ENCODE data around the gene SPN. TPM values are rescaled to one million over a fixed set of nuclear protein-coding genes. Genes with fewer than 3 reads are reported as not detected.

The SPN gene
- total RNA-seq, 1 experiment from 2014 or later, result 0.47 TPM

DNA sequence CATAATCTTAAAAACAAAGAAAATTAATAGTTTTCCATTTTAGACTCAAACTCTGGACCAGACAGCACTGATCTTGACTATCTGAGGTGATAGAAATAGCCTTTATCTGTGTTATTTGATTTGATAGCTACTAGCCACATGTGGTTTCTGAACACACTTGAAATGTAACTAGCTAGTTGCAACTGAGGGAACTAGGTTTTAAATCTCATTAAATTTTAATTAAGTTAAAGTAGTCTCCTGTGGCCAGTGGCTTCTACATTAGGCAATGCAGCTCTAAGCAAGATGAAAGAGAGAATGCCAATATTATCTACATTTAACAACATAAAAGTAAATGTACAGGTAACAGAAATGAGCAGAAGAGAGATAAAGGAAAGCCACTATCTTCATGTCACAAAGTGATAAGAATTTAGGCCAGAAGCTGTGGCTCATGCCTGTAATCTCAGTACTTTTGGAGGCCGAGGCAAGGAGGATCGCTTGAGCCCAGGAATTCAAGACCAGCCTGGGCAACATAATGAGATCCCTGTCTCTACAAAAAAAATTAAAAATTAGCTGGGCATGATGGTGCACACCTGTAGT lies 11.2 kb upstream of the SPN start:
- no peak for TF ChIP-seq RAD21 (IDR thresholded peaks at IDR 0.05; ENCODE audit: low read depth)
- TF ChIP-seq CEBPB (IDR thresholded peaks at IDR 0.05; ENCODE audit: low read depth), result no peak
- no peak for TF ChIP-seq EZH2 (IDR thresholded peaks at IDR 0.05)
- TF ChIP-seq SRF (IDR thresholded peaks at IDR 0.05; ENCODE audit: low read depth), result no peak
- TF ChIP-seq POLR2AphosphoS5 (IDR thresholded peaks at IDR 0.05; ENCODE audit: low read depth, low read length), result no peak
- TF ChIP-seq, protein P1, sequence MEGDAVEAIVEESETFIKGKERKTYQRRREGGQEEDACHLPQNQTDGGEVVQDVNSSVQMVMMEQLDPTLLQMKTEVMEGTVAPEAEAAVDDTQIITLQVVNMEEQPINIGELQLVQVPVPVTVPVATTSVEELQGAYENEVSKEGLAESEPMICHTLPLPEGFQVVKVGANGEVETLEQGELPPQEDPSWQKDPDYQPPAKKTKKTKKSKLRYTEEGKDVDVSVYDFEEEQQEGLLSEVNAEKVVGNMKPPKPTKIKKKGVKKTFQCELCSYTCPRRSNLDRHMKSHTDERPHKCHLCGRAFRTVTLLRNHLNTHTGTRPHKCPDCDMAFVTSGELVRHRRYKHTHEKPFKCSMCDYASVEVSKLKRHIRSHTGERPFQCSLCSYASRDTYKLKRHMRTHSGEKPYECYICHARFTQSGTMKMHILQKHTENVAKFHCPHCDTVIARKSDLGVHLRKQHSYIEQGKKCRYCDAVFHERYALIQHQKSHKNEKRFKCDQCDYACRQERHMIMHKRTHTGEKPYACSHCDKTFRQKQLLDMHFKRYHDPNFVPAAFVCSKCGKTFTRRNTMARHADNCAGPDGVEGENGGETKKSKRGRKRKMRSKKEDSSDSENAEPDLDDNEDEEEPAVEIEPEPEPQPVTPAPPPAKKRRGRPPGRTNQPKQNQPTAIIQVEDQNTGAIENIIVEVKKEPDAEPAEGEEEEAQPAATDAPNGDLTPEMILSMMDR (IDR thresholded peaks at IDR 0.05 in 2 of 3, conservative IDR thresholded peaks at IDR 0.05 in 1 of 3; ENCODE audit: borderline replicate concordance in 1 of 3, insufficient read depth in 1 of 3, low read depth in 2 of 3, low read length in 2 of 3), result no peak
- no peak for TF ChIP-seq MAX (IDR thresholded peaks at IDR 0.05)
- TF ChIP-seq ZFX (IDR thresholded peaks at IDR 0.05), result no peak
- no peak for TF ChIP-seq POLR2A (IDR thresholded peaks at IDR 0.05; ENCODE audit: borderline replicate concordance, extremely low read depth, insufficient read depth, insufficient read length)
- no peak for TF ChIP-seq REST (IDR thresholded peaks at IDR 0.05; ENCODE audit: low read depth)
- no peak for TF ChIP-seq YY1 (IDR thresholded peaks at IDR 0.05; ENCODE audit: extremely low read depth, insufficient replicate concordance, low read depth, low read length)
- no peak for TF ChIP-seq EZH2phosphoT487 (IDR thresholded peaks at IDR 0.05; ENCODE audit: borderline replicate concordance)
- no peaks in the 10 kb centered on the region for H3K4me1 ChIP-seq (ENCODE audit: control insufficient read depth in 1 of 2, insufficient read depth in 2 of 2, low read length in 2 of 2)
- no peak overlapping the region for H2AFZ ChIP-seq (ENCODE audit: low read depth, low read length, poor library complexity, severe bottlenecking)
- no peak overlapping the region for H3K27ac ChIP-seq (ENCODE audit: low read depth, low read length)
- ATAC-seq (no peak), DNase-seq (ENCODE audit: low read depth, low spot score) (no peak)
- BruUV-seq (replicated peaks), result no TSS peak
- no peak overlapping the region for H3K9ac ChIP-seq (ENCODE audit: low read length)
- H3K4me3 ChIP-seq (replicated peaks in 1 of 2; ENCODE audit: low read depth in 1 of 2, low read length in 2 of 2), result no peak overlapping the region
- ChIA-PET CTCF (interaction anchor here (1.4 kb wide), 1 partner anchor 47 kb away, joined by 3 read pairs; no protein-coding TSS in a partner anchor), RAD21 (ENCODE audit: low non-redundant PET in 1 of 2, low total read pairs in 2 of 2, uncharacterized antibody in 2 of 2, unreplicated experiment in 2 of 2) (no interaction called here), POLR2A (no interaction called here)
- no peak overlapping the region for H3K4me2 ChIP-seq (ENCODE audit: low read length)
- H3K9me2 ChIP-seq (ENCODE audit: insufficient read depth), result no peaks in the 10 kb centered on the region
- H3K27me3 ChIP-seq (ENCODE audit: insufficient read depth, low read length), result no peaks in the 10 kb centered on the region
- no peaks in the 10 kb centered on the region for H3K9me3 ChIP-seq (ENCODE audit: control insufficient read depth in 1 of 2, insufficient read depth in 1 of 2, low read depth in 1 of 2, low read length in 2 of 2)
- no peaks in the 10 kb centered on the region for H3K79me2 ChIP-seq (ENCODE audit: insufficient read depth, low read length)
- no peaks in the 10 kb centered on the region for H4K20me1 ChIP-seq (ENCODE audit: insufficient read depth)
- H3K36me3 ChIP-seq (ENCODE audit: control insufficient read depth in 1 of 2, insufficient read depth in 2 of 2, low read length in 2 of 2), result no peaks in the 10 kb centered on the region
- intact Hi-C loops (cut with micrococcal nuclease), result no loop called here
